Activated CD4-positive, alpha-beta T cell treated with anti-CD3 and anti-CD28 coated beads, Interleukin-2, amount 10 ng/mL, durations not matched to agents 7 days and 5 days (primary cell): ENCODE measurements around the gene GDPD5. TPM values are rescaled to one million over a fixed set of nuclear protein-coding genes. Genes with fewer than 3 reads are reported as not detected.

Source experiments
- CTCF ChIA-PET: fragments of 350-600 bp; sonication (Branson Sonifier 250); formaldehyde crosslinking; loops from one replicate; lab custom pipeline; 2021; ENCODE audit warnings: antibody characterized with exemption; lab: Charles Lee
- POLR2A ChIA-PET: fragments of 350-600 bp; sonication (Branson Sonifier 250); formaldehyde crosslinking; loops from one replicate; lab custom pipeline; 2021; ENCODE audit warnings: antibody characterized with exemption; lab: Charles Lee
- DNase-seq: peaks from one replicate; pipeline ENCODE4 v3.0.0-alpha.2; 2020
- H3K27ac Mint-ChIP-seq: one replicate; pipeline ENCODE4 v1.8.0; 2021; ENCODE audit warnings: mild to moderate bottlenecking, moderate library complexity, mixed read lengths
- H3K27me3 Mint-ChIP-seq: one replicate; pipeline ENCODE4 v1.8.0; 2021; ENCODE audit warnings: mixed read lengths
- H3K36me3 Mint-ChIP-seq: one replicate; pipeline ENCODE4 v1.8.0; 2021; ENCODE audit warnings: low read depth, mixed read lengths
- H3K4me1 Mint-ChIP-seq: one replicate; pipeline ENCODE4 v1.8.0; 2021; ENCODE audit warnings: mixed read lengths
- H3K4me3 Mint-ChIP-seq: one replicate; pipeline ENCODE4 v1.8.0; 2021; ENCODE audit warnings: mild to moderate bottlenecking, moderate library complexity, mixed read lengths
- H3K9me3 Mint-ChIP-seq: one replicate; pipeline ENCODE4 v1.8.0; 2021; ENCODE audit warnings: mixed read lengths
- total RNA-seq, 2 experiments: library from RNA; stranded (reverse); gene quantifications; one replicate each; pipeline ENCODE4 v1.2.3, GENCODE V29; 2021

Gene GDPD5
- total RNA-seq, 2 experiments from 2014 or later: 55.8 to 62.3 TPM

- ChIA-PET CTCF (interaction anchor here (0.7 to 2.7 kb wide), 6 partner anchors 8 to 95 kb away, joined by 3 to 15 read pairs (median 3); no protein-coding TSS in a partner anchor), POLR2A (no interaction called here)
- no peak for DNase-seq
- Mint-ChIP-seq H3K27ac (no peak overlapping the region), H3K27me3 (peaks cover 32% of the 10 kb centered on the region), H3K4me1 (peaks cover 10% of the 10 kb centered on the region), H3K36me3 (no peaks in the 10 kb centered on the region), H3K4me3 (no peak overlapping the region), H3K9me3 (no peaks in the 10 kb centered on the region)
These were observed 90.7 kb downstream of the GDPD5 start for GRCh38 chr11:75434886-75435570.

- CTCF ChIA-PET: interaction anchor here (0.9 to 2.7 kb wide), 5 partner anchors 8 to 96 kb away, joined by 3 to 15 read pairs (median 3); no protein-coding TSS in a partner anchor
- H3K9me3 Mint-ChIP-seq: peaks cover 3% of the 10 kb centered on the region
- no peak overlapping the region for H3K4me3 Mint-ChIP-seq
- POLR2A ChIA-PET: no interaction called here
- peaks cover 36% of the 10 kb centered on the region for H3K27me3 Mint-ChIP-seq
- no peak overlapping the region for H3K27ac Mint-ChIP-seq
- H3K36me3 Mint-ChIP-seq: peaks cover 4% of the 10 kb centered on the region
- peaks cover 15% of the 10 kb centered on the region for H3K4me1 Mint-ChIP-seq
- DNase-seq: no peak
These were observed 91.7 kb downstream of the GDPD5 start for GRCh38 chr11:75434051-75434450.

- CTCF ChIA-PET: interaction anchor here (0.9 to 2.7 kb wide), 4 partner anchors 8 to 17 kb away, joined by 3 to 15 read pairs (median 5); no protein-coding TSS in a partner anchor
- peaks cover 9% of the 10 kb centered on the region for H3K36me3 Mint-ChIP-seq
- peaks cover 21% of the 10 kb centered on the region for H3K4me1 Mint-ChIP-seq
- POLR2A ChIA-PET: no interaction called here
- peaks cover 40% of the 10 kb centered on the region for H3K27me3 Mint-ChIP-seq
- no peak overlapping the region for H3K4me3 Mint-ChIP-seq
- no peak for DNase-seq
- H3K9me3 Mint-ChIP-seq: peaks cover 5% of the 10 kb centered on the region
- no peak overlapping the region for H3K27ac Mint-ChIP-seq
These were observed 92.3 kb downstream of the GDPD5 start for GRCh38 chr11:75433443-75433842.

GRCh38 chr11:75432911-75433321 is 92.8 kb downstream of the GDPD5 start, which contains the start of gene KLHL35:
TSS of gene KLHL35 (minus strand) at chr11:75433203. CDS start at chr11:75430629, 2,574 bp downstream.
- Mint-ChIP-seq H3K9me3 (peaks cover 5% of the 10 kb centered on the region), H3K36me3 (peaks cover 11% of the 10 kb centered on the region), H3K4me3 (no peak within 1 kb of the TSS), H3K4me1 (peaks cover 24% of the 10 kb centered on the region), H3K27me3 (peaks cover 46% of the 10 kb centered on the region), H3K27ac (no peak within 1 kb of the TSS)
- POLR2A ChIA-PET: no interaction called here
- CTCF ChIA-PET: interaction anchor here (0.9 to 2.7 kb wide), 4 partner anchors 7 to 12 kb away, joined by 3 to 15 read pairs (median 8); no protein-coding TSS in a partner anchor
- no peak for DNase-seq

- H3K27ac Mint-ChIP-seq: no peak overlapping the region
- no peak for DNase-seq
- peaks cover 24% of the 10 kb centered on the region for H3K4me1 Mint-ChIP-seq
- POLR2A ChIA-PET: interaction anchor here (0.7 kb wide), 1 partner anchor 87 kb away, joined by 3 read pairs; no protein-coding TSS in a partner anchor
- H3K27me3 Mint-ChIP-seq: peaks cover 51% of the 10 kb centered on the region
- peaks cover 5% of the 10 kb centered on the region for H3K9me3 Mint-ChIP-seq
- peaks cover 11% of the 10 kb centered on the region for H3K36me3 Mint-ChIP-seq
- H3K4me3 Mint-ChIP-seq: peak overlapping the region; percentile 9
- CTCF ChIA-PET: interaction anchor here (0.6 to 2.3 kb wide), 4 partner anchors 13 to 69 kb away, joined by 3 to 9 read pairs (median 4); no protein-coding TSS in a partner anchor
These were observed 93.9 kb downstream of the GDPD5 start for GRCh38 chr11:75431533-75432525.

GRCh38 chr11:75430714-75431532 is 94.8 kb downstream of the GDPD5 start:
- H3K27ac Mint-ChIP-seq: peak overlapping the region; percentile 90
- peaks cover 24% of the 10 kb centered on the region for H3K4me1 Mint-ChIP-seq
- peaks cover 51% of the 10 kb centered on the region for H3K27me3 Mint-ChIP-seq
- H3K36me3 Mint-ChIP-seq: peaks cover 11% of the 10 kb centered on the region
- H3K9me3 Mint-ChIP-seq: peaks cover 5% of the 10 kb centered on the region
- ChIA-PET CTCF (interaction anchor here (0.6 to 2.3 kb wide), 5 partner anchors 14 to 106 kb away, joined by 3 to 9 read pairs (median 4); no protein-coding TSS in a partner anchor), POLR2A (interaction anchor here (0.7 kb wide), 1 partner anchor 88 kb away, joined by 3 read pairs; no protein-coding TSS in a partner anchor)
- DNase-seq: no peak
- peak overlapping the region; percentile 74 for H3K4me3 Mint-ChIP-seq

- POLR2A ChIA-PET: interaction anchor here (0.6 kb wide), 1 partner anchor 29 kb away, joined by 4 read pairs; no protein-coding TSS in a partner anchor
- H3K4me3 Mint-ChIP-seq: peak overlapping the region; percentile 74
- H3K36me3 Mint-ChIP-seq: peaks cover 11% of the 10 kb centered on the region
- peaks cover 5% of the 10 kb centered on the region for H3K9me3 Mint-ChIP-seq
- DNase-seq: peak; percentile 61
- CTCF ChIA-PET: interaction anchor here (0.6 to 2.4 kb wide), 5 partner anchors 14 to 107 kb away, joined by 3 to 6 read pairs (median 3); no protein-coding TSS in a partner anchor
- H3K4me1 Mint-ChIP-seq: peaks cover 24% of the 10 kb centered on the region
- peaks cover 51% of the 10 kb centered on the region for H3K27me3 Mint-ChIP-seq
- peak overlapping the region; percentile 90 for H3K27ac Mint-ChIP-seq
These were observed 95.6 kb downstream of the GDPD5 start for GRCh38 chr11:75429902-75430713.

- peaks cover 5% of the 10 kb centered on the region for H3K9me3 Mint-ChIP-seq
- peaks cover 24% of the 10 kb centered on the region for H3K4me1 Mint-ChIP-seq
- peaks cover 11% of the 10 kb centered on the region for H3K36me3 Mint-ChIP-seq
- POLR2A ChIA-PET: interaction anchor here (0.6 kb wide), 1 partner anchor 29 kb away, joined by 4 read pairs; no protein-coding TSS in a partner anchor
- no peak for DNase-seq
- peaks cover 51% of the 10 kb centered on the region for H3K27me3 Mint-ChIP-seq
- CTCF ChIA-PET: interaction anchor here (1.0 to 2.4 kb wide), 3 partner anchors 14 to 94 kb away, joined by 3 to 6 read pairs (median 5); no protein-coding TSS in a partner anchor
- H3K4me3 Mint-ChIP-seq: peak overlapping the region; percentile 54
- peak overlapping the region; percentile 82 for H3K27ac Mint-ChIP-seq
These were observed 96.2 kb downstream of the GDPD5 start for GRCh38 chr11:75429641-75429901.

- CTCF ChIA-PET: interaction anchor here (1.0 to 2.4 kb wide), 3 partner anchors 14 to 95 kb away, joined by 3 to 6 read pairs (median 5); no protein-coding TSS in a partner anchor
- peak overlapping the region; percentile 82 for H3K27ac Mint-ChIP-seq
- peaks cover 24% of the 10 kb centered on the region for H3K4me1 Mint-ChIP-seq
- H3K27me3 Mint-ChIP-seq: peaks cover 51% of the 10 kb centered on the region
- no peak for DNase-seq
- POLR2A ChIA-PET: interaction anchor here (0.6 kb wide), 1 partner anchor 28 kb away, joined by 4 read pairs; no protein-coding TSS in a partner anchor
- peaks cover 5% of the 10 kb centered on the region for H3K9me3 Mint-ChIP-seq
- H3K4me3 Mint-ChIP-seq: peak overlapping the region; percentile 54
- H3K36me3 Mint-ChIP-seq: peaks cover 11% of the 10 kb centered on the region
These were observed 96.6 kb downstream of the GDPD5 start for GRCh38 chr11:75428989-75429640.

- ChIA-PET CTCF (interaction anchor here (1.6 to 2.4 kb wide), 2 partner anchors 20 to 96 kb away, joined by 4 to 6 read pairs; no protein-coding TSS in a partner anchor), POLR2A (no interaction called here)
- Mint-ChIP-seq H3K36me3 (peaks cover 11% of the 10 kb centered on the region), H3K9me3 (peaks cover 5% of the 10 kb centered on the region), H3K4me1 (peaks cover 24% of the 10 kb centered on the region), H3K27ac (no peak overlapping the region), H3K27me3 (peaks cover 49% of the 10 kb centered on the region), H3K4me3 (peak overlapping the region; percentile 43)
- peak; percentile 70 for DNase-seq
These were observed 97.4 kb downstream of the GDPD5 start for GRCh38 chr11:75428281-75428724.
